BLaER1 (cell line): Measurements from ENCODE around the gene EN1.

Experiments
- H3K27ac ChIP-seq: shearing (Covaris generic); formaldehyde crosslinking; 2 replicates; pipeline ENCODE4 v1.8.1; 2022
- H3K27me3 ChIP-seq: shearing (Covaris generic); formaldehyde crosslinking; 2 replicates; pipeline ENCODE4 v1.8.1; 2022
- H3K36me3 ChIP-seq: shearing (Covaris generic); formaldehyde crosslinking; 2 replicates; pipeline ENCODE4 v1.8.1; 2022
- H3K4me1 ChIP-seq: shearing (Covaris generic); formaldehyde crosslinking; 2 replicates; pipeline ENCODE4 v1.8.1; 2022
- H3K4me2 ChIP-seq: shearing (Covaris generic); formaldehyde crosslinking; 2 replicates; pipeline ENCODE4 v1.8.1; 2022
- H3K4me3 ChIP-seq: shearing (Covaris generic); formaldehyde crosslinking; 2 replicates; pipeline ENCODE4 v1.8.1; 2022
- H3K9ac ChIP-seq: shearing (Covaris generic); formaldehyde crosslinking; 2 replicates; pipeline ENCODE4 v1.8.1; 2022
- H3K9me3 ChIP-seq: shearing (Covaris generic); formaldehyde crosslinking; 2 replicates; pipeline ENCODE4 v1.8.1; 2022
- H4K20me1 ChIP-seq: shearing (Covaris generic); formaldehyde crosslinking; 2 replicates; pipeline ENCODE4 v1.8.1; 2022
- Cebpa-rat ChIP-seq: shearing (Covaris generic); IDR thresholded peaks from 2 replicates; pipeline ENCODE4 v1.8.1; 2022

Gene EN1

GRCh38 chr2:118834901-118835745, 12.3 kb downstream of the EN1 start:
- peaks cover 83% of the 10 kb centered on the region for H3K27me3 ChIP-seq
- no peak overlapping the region for H3K27ac ChIP-seq
- no peak overlapping the region for H3K9ac ChIP-seq
- H3K4me2 ChIP-seq, result no peak overlapping the region
- TF ChIP-seq Cebpa-rat, result no peak
- H4K20me1 ChIP-seq, result no peaks in the 10 kb centered on the region
- H3K9me3 ChIP-seq, result peaks cover 36% of the 10 kb centered on the region
- H3K36me3 ChIP-seq, result no peaks in the 10 kb centered on the region
- no peaks in the 10 kb centered on the region for H3K4me1 ChIP-seq
- no peak overlapping the region for H3K4me3 ChIP-seq

- Histone ChIP-seq H3K36me3 (no peaks in the 10 kb centered on the region), H3K4me2 (no peak overlapping the region), H3K9me3 (peaks cover 36% of the 10 kb centered on the region), H4K20me1 (no peaks in the 10 kb centered on the region), H3K4me1 (no peaks in the 10 kb centered on the region), H3K9ac (no peak overlapping the region), H3K4me3 (no peak overlapping the region), H3K27me3 (peaks cover 76% of the 10 kb centered on the region), H3K27ac (no peak overlapping the region)
- no peak for TF ChIP-seq Cebpa-rat
These were observed 13.0 kb downstream of the EN1 start for GRCh38 chr2:118834440-118834810.

GRCh38 chr2:118833716-118834439, 13.6 kb downstream of the EN1 start:
- H3K4me1 ChIP-seq, result no peaks in the 10 kb centered on the region
- H3K4me3 ChIP-seq, result no peak overlapping the region

GRCh38 chr2:118832791-118833715, 14.4 kb downstream of the EN1 start:
- no peak overlapping the region for H3K4me3 ChIP-seq
- no peaks in the 10 kb centered on the region for H3K36me3 ChIP-seq
- H4K20me1 ChIP-seq, result no peaks in the 10 kb centered on the region
- H3K9ac ChIP-seq, result no peak overlapping the region
- no peak for TF ChIP-seq Cebpa-rat
- H3K4me2 ChIP-seq, result no peak overlapping the region
- H3K4me1 ChIP-seq, result no peaks in the 10 kb centered on the region
- H3K9me3 ChIP-seq, result peaks cover 36% of the 10 kb centered on the region
- H3K27me3 ChIP-seq, result peaks cover 62% of the 10 kb centered on the region
- H3K27ac ChIP-seq, result no peak overlapping the region

More at GRCh38 chr2:118833716-118834439, 13.6 kb downstream of the EN1 start:
- Histone ChIP-seq H3K27ac (no peak overlapping the region), H4K20me1 (no peaks in the 10 kb centered on the region), H3K9ac (no peak overlapping the region), H3K4me2 (no peak overlapping the region), H3K27me3 (peaks cover 70% of the 10 kb centered on the region), H3K9me3 (peaks cover 36% of the 10 kb centered on the region), H3K36me3 (no peaks in the 10 kb centered on the region)
- TF ChIP-seq Cebpa-rat, result no peak

GRCh38 chr2:118832071-118832790, 15.2 kb downstream of the EN1 start:
- no peak overlapping the region for H3K4me3 ChIP-seq
- no peak for TF ChIP-seq Cebpa-rat
- H3K27ac ChIP-seq, result no peak overlapping the region
- H3K4me2 ChIP-seq, result no peak overlapping the region
- no peaks in the 10 kb centered on the region for H4K20me1 ChIP-seq
- H3K36me3 ChIP-seq, result no peaks in the 10 kb centered on the region
- H3K9ac ChIP-seq, result no peak overlapping the region
- H3K27me3 ChIP-seq, result peaks cover 54% of the 10 kb centered on the region
- no peaks in the 10 kb centered on the region for H3K4me1 ChIP-seq
- H3K9me3 ChIP-seq, result peaks cover 36% of the 10 kb centered on the region

- Histone ChIP-seq H4K20me1 (no peaks in the 10 kb centered on the region), H3K4me2 (no peak overlapping the region), H3K27me3 (peaks cover 40% of the 10 kb centered on the region), H3K9me3 (peaks cover 33% of the 10 kb centered on the region), H3K27ac (no peak overlapping the region), H3K4me3 (no peak overlapping the region), H3K9ac (no peak overlapping the region), H3K4me1 (0 out of 2 replicates have a peak, but pooled peaks cover 5% of the 10 kb centered on the region), H3K36me3 (no peaks in the 10 kb centered on the region)
- no peak for TF ChIP-seq Cebpa-rat
These were observed 16.6 kb downstream of the EN1 start for GRCh38 chr2:118830881-118831280.

GRCh38 chr2:118830118-118830517, 17.3 kb downstream of the EN1 start:
- Histone ChIP-seq H3K27me3 (peaks cover 33% of the 10 kb centered on the region), H3K4me3 (no peak overlapping the region), H3K9ac (no peak overlapping the region), H3K4me2 (no peak overlapping the region), H3K4me1 (0 out of 2 replicates have a peak, but pooled peaks cover 5% of the 10 kb centered on the region), H3K9me3 (peaks cover 25% of the 10 kb centered on the region), H3K27ac (no peak overlapping the region), H3K36me3 (no peaks in the 10 kb centered on the region), H4K20me1 (no peaks in the 10 kb centered on the region)
- TF ChIP-seq Cebpa-rat, result no peak

- no peaks in the 10 kb centered on the region for H3K36me3 ChIP-seq
- TF ChIP-seq Cebpa-rat, result no peak
- H3K4me3 ChIP-seq, result no peak overlapping the region
- no peaks in the 10 kb centered on the region for H3K27me3 ChIP-seq
- H3K4me1 ChIP-seq, result 0 out of 2 replicates have a peak, but pooled peaks cover 5% of the 10 kb centered on the region
- H3K4me2 ChIP-seq, result no peak overlapping the region
- H3K9me3 ChIP-seq, result no peaks in the 10 kb centered on the region
- H3K9ac ChIP-seq, result no peak overlapping the region
- H4K20me1 ChIP-seq, result no peaks in the 10 kb centered on the region
- no peak overlapping the region for H3K27ac ChIP-seq
These were observed 21.4 kb downstream of the EN1 start for GRCh38 chr2:118826093-118826492.

- TF ChIP-seq Cebpa-rat, result no peak
- no peak overlapping the region for H3K4me3 ChIP-seq
- no peaks in the 10 kb centered on the region for H3K27me3 ChIP-seq
- H3K36me3 ChIP-seq, result no peaks in the 10 kb centered on the region
- H3K9ac ChIP-seq, result no peak overlapping the region
- H4K20me1 ChIP-seq, result no peaks in the 10 kb centered on the region
- H3K9me3 ChIP-seq, result no peaks in the 10 kb centered on the region
- 0 out of 2 replicates have a peak, but pooled peaks cover 5% of the 10 kb centered on the region for H3K4me1 ChIP-seq
- H3K27ac ChIP-seq, result no peak overlapping the region
- H3K4me2 ChIP-seq, result no peak overlapping the region
These were observed 23.8 kb downstream of the EN1 start for GRCh38 chr2:118823633-118824032.
